Measurements from ENCODE around the gene PRKG1.

Gene PRKG1

GRCh38 chr10:51095444-51095843, 21.2 kb downstream of the PRKG1 start:
- no peak for TF ChIP-seq SIN3A (IDR thresholded peaks at IDR 0.05; ENCODE audit: borderline replicate concordance, insufficient read depth, low read length)
- TF ChIP-seq REST (IDR thresholded peaks at IDR 0.05; ENCODE audit: insufficient read depth in 1 of 2, low read depth in 2 of 2, low read length in 2 of 2), result no peak
- no peak for TF ChIP-seq TAF1 (IDR thresholded peaks at IDR 0.05; ENCODE audit: borderline replicate concordance, insufficient read depth, low read length)
- TF ChIP-seq POLR2AphosphoS5 (IDR thresholded peaks at IDR 0.05; ENCODE audit: low read depth, low read length), result no peak
- no peak for TF ChIP-seq FOXP2 (optimal IDR thresholded peaks at IDR 0.05; ENCODE audit: borderline replicate concordance, extremely low read depth, extremely low read length, insufficient read depth)

GRCh38 chr10:51097546-51097945, 23.3 kb downstream of the PRKG1 start:
- TF ChIP-seq SIN3A (IDR thresholded peaks at IDR 0.05; ENCODE audit: borderline replicate concordance, insufficient read depth, low read length) (no peak), FOXP2 (optimal IDR thresholded peaks at IDR 0.05; ENCODE audit: borderline replicate concordance, extremely low read depth, extremely low read length, insufficient read depth) (no peak), REST (IDR thresholded peaks at IDR 0.05; ENCODE audit: insufficient read depth in 1 of 2, low read depth in 2 of 2, low read length in 2 of 2) (no peak), TAF1 (IDR thresholded peaks at IDR 0.05; ENCODE audit: borderline replicate concordance, insufficient read depth, low read length) (no peak), POLR2AphosphoS5 (IDR thresholded peaks at IDR 0.05; ENCODE audit: low read depth, low read length) (no peak)

GRCh38 chr10:51100221-51100620, 25.9 kb downstream of the PRKG1 start:
- TF ChIP-seq TAF1 (IDR thresholded peaks at IDR 0.05; ENCODE audit: borderline replicate concordance, insufficient read depth, low read length) (no peak), FOXP2 (optimal IDR thresholded peaks at IDR 0.05; ENCODE audit: borderline replicate concordance, extremely low read depth, extremely low read length, insufficient read depth) (no peak), REST (IDR thresholded peaks at IDR 0.05; ENCODE audit: insufficient read depth in 1 of 2, low read depth in 2 of 2, low read length in 2 of 2) (no peak), SIN3A (IDR thresholded peaks at IDR 0.05; ENCODE audit: borderline replicate concordance, insufficient read depth, low read length) (no peak), POLR2AphosphoS5 (IDR thresholded peaks at IDR 0.05; ENCODE audit: low read depth, low read length) (no peak)

GRCh38 chr10:51103554-51104217, 29.4 kb downstream of the PRKG1 start:
- TF ChIP-seq SIN3A (IDR thresholded peaks at IDR 0.05; ENCODE audit: borderline replicate concordance, insufficient read depth, low read length) (no peak), FOXP2 (optimal IDR thresholded peaks at IDR 0.05; ENCODE audit: borderline replicate concordance, extremely low read depth, extremely low read length, insufficient read depth) (no peak), REST (IDR thresholded peaks at IDR 0.05; ENCODE audit: insufficient read depth in 1 of 2, low read depth in 2 of 2, low read length in 2 of 2) (no peak), POLR2AphosphoS5 (IDR thresholded peaks at IDR 0.05; ENCODE audit: low read depth, low read length) (no peak), TAF1 (IDR thresholded peaks at IDR 0.05; ENCODE audit: borderline replicate concordance, insufficient read depth, low read length) (no peak)
